ENCODE results near the gene TRAK1.
A peak's percentile ranks its signal among the peaks of the same experiment; 100 is the strongest.

TRAK1 gene

GRCh38 chr3:42068303-42069088 lies 22.7 kb upstream of the TRAK1 start:
- DNase-seq (ENCODE audit: low read depth): no peak

GRCh38 chr3:42070089-42070488 lies 21.1 kb upstream of the TRAK1 start:
- no peak for DNase-seq (ENCODE audit: low read depth)

GRCh38 chr3:42070524-42070923 lies 20.6 kb upstream of the TRAK1 start:
- DNase-seq (ENCODE audit: low read depth): no peak

GRCh38 chr3:42071904-42072812 lies 19.0 kb upstream of the TRAK1 start:
- peak; percentile 70 for DNase-seq (ENCODE audit: low read depth)

GRCh38 chr3:42072831-42073301 lies 18.3 kb upstream of the TRAK1 start:
- no peak for DNase-seq (ENCODE audit: low read depth)

- no peak for DNase-seq (ENCODE audit: low read depth)
Observed at GRCh38 chr3:42077785-42078184, 13.4 kb upstream of the TRAK1 start.

- DNase-seq (ENCODE audit: low read depth): no peak
Observed at GRCh38 chr3:42078677-42079076, 12.5 kb upstream of the TRAK1 start.

GRCh38 chr3:42079701-42080452 lies 11.3 kb upstream of the TRAK1 start:
- DNase-seq (ENCODE audit: low read depth): no peak

GRCh38 chr3:42080453-42080872 lies 10.7 kb upstream of the TRAK1 start:
- peak; percentile 36 for DNase-seq (ENCODE audit: low read depth)

GRCh38 chr3:42081838-42082473 lies 9.2 kb upstream of the TRAK1 start:
- DNase-seq (ENCODE audit: low read depth): no peak

GRCh38 chr3:42084586-42084985 lies 6.6 kb upstream of the TRAK1 start:
- no peak for DNase-seq (ENCODE audit: low read depth)

GRCh38 chr3:42085641-42086376 lies 5.3 kb upstream of the TRAK1 start:
- no peak for DNase-seq (ENCODE audit: low read depth)

GRCh38 chr3:42088803-42089530 lies 2.2 kb upstream of the TRAK1 start:
- no peak for DNase-seq (ENCODE audit: low read depth)

- no peak for DNase-seq (ENCODE audit: low read depth)
Observed at GRCh38 chr3:42092006-42092405, 849 bp downstream of the TRAK1 start.

- no peak for DNase-seq (ENCODE audit: low read depth)
Observed at GRCh38 chr3:42094128-42094527, 3.0 kb downstream of the TRAK1 start.

- DNase-seq (ENCODE audit: low read depth): no peak
Observed at GRCh38 chr3:42094691-42095391, 3.7 kb downstream of the TRAK1 start.

GRCh38 chr3:42095540-42095939 lies 4.4 kb downstream of the TRAK1 start:
- DNase-seq (ENCODE audit: low read depth): no peak

- peak; percentile 83 for DNase-seq (ENCODE audit: low read depth)
Observed at GRCh38 chr3:42096796-42097565, 5.8 kb downstream of the TRAK1 start.

- no peak for DNase-seq (ENCODE audit: low read depth)
Observed at GRCh38 chr3:42097566-42097946, 6.4 kb downstream of the TRAK1 start.

All from iris pigment epithelial cell (primary cell).